Endothelial cell of umbilical vein (primary cell): ENCODE data around the gene TRAPPC3L. TPM values are rescaled to one million over a fixed set of nuclear protein-coding genes. Genes with fewer than 3 reads are reported as not detected.
A peak's percentile ranks its signal among the peaks of the same experiment; 100 is the strongest.

Experiments
- BruUV-seq: library from RNA; stranded (reverse); fragments of 400-500 nt; replicated peaks from 2 replicates; lab custom pipeline; 2021; lab: Mats Ljungman, UMichigan
- CTCF ChIA-PET: fragments of 300-600, 350-600 bp; sonication (Branson Sonifier 250); formaldehyde crosslinking; loops from one replicate; lab custom pipeline; 2021; ENCODE audit warnings: antibody characterized with exemption, inconsistent platforms; lab: Charles Lee
- POLR2A ChIA-PET: fragments of 300-600, 350-600 bp; sonication (Branson Sonifier 250); formaldehyde crosslinking; loops from one replicate; lab custom pipeline; 2021; ENCODE audit warnings: antibody characterized with exemption, inconsistent platforms; lab: Charles Lee
- DNase-seq: peaks from one replicate; pipeline ENCODE4 v3.0.0-alpha.2; 2011; ENCODE audit warnings: low read depth, low spot score
- FAIRE-seq: peaks from 2 replicates; lab custom pipeline; 2011; peaks lifted over from hg19 to GRCh38; lab: Jason Lieb, UNC
- H2AFZ ChIP-seq: 2 replicates; pipeline ENCODE4 v1.6.0; 2012; ENCODE audit warnings: low read depth, low read length, control low read depth, inconsistent platforms
- H3K27ac ChIP-seq: 2 replicates; pipeline ENCODE4 v1.5.1; 2011; ENCODE audit warnings: low read depth, mild to moderate bottlenecking, control low read depth, low read length, moderate library complexity; ENCODE audit not compliant: insufficient read depth
- H3K27me3 ChIP-seq, 2 experiments: 2 replicates each; pipeline versions ENCODE4 v1.6.0 to v1.6.1; 2011; ENCODE audit warnings: low read length in 2 of 2, mixed read lengths in 1 of 2; ENCODE audit not compliant: control insufficient read depth in 2 of 2, insufficient read depth in 2 of 2
- H3K36me3 ChIP-seq, 2 experiments: 2 replicates in 1 of 2; 3 replicates in 1 of 2; pipeline ENCODE4 v1.5.1; 2011; ENCODE audit warnings: low read length in 2 of 2, mild to moderate bottlenecking in 1 of 2, moderate library complexity in 1 of 2; ENCODE audit not compliant: control insufficient read depth in 2 of 2, insufficient read depth in 2 of 2; ENCODE audit errors: extremely low read depth in 1 of 2
- H3K4me1 ChIP-seq: 3 replicates; pipeline ENCODE4 v1.5.1; 2011; ENCODE audit warnings: mild to moderate bottlenecking, low read length; ENCODE audit not compliant: control insufficient read depth, insufficient read depth; ENCODE audit errors: extremely low read depth
- H3K4me2 ChIP-seq: 2 replicates; pipeline ENCODE4 v1.6.1; 2011; ENCODE audit warnings: low read length, control low read depth, mixed read lengths; ENCODE audit not compliant: insufficient read depth
- H3K4me3 ChIP-seq, 3 experiments: fragments of 200-600 bp in 1 of 3; sonication (generic), shearing (Covaris generic) in 1 of 3; replicated peaks in 1 of 3; 2 replicates each; pipeline ENCODE4 v1.5.1; 2011 to 2016; ENCODE audit warnings: control low read depth in 3 of 3, low read length in 3 of 3, mild to moderate bottlenecking in 2 of 3, inconsistent platforms in 1 of 3, low read depth in 1 of 3, moderate library complexity in 1 of 3; ENCODE audit not compliant: insufficient read depth in 1 of 3
- H3K79me2 ChIP-seq: 2 replicates; pipeline ENCODE4 v1.6.0; 2012; ENCODE audit warnings: low read length, inconsistent platforms; ENCODE audit not compliant: control insufficient read depth, insufficient read depth
- H3K9ac ChIP-seq: replicated peaks from 2 replicates; pipeline ENCODE3; 2011; ENCODE audit warnings: low read length, control low read depth; ENCODE audit not compliant: insufficient read depth; ENCODE audit errors: extremely low read depth
- H3K9me1 ChIP-seq: replicated peaks from 3 replicates; pipeline ENCODE4 v1.6.0; 2011; ENCODE audit warnings: mild to moderate bottlenecking, low read length; ENCODE audit not compliant: control insufficient read depth, insufficient read depth; ENCODE audit errors: extremely low read depth
- H3K9me3 ChIP-seq: replicated peaks from 2 replicates; pipeline ENCODE4 v1.5.1; 2012; ENCODE audit warnings: low read length, inconsistent platforms; ENCODE audit not compliant: control insufficient read depth, insufficient read depth
- H4K20me1 ChIP-seq: replicated peaks from 2 replicates; pipeline ENCODE3; 2011; ENCODE audit warnings: mild to moderate bottlenecking, low read length; ENCODE audit not compliant: control insufficient read depth, insufficient read depth; ENCODE audit errors: extremely low read depth
- CTCF ChIP-seq, 2 donors: IDR thresholded peaks; 1 replicate in 1 of 2; 2 replicates in 1 of 2; pipeline ENCODE4 v1.5.1; 2011; ENCODE audit warnings: low read length in 2 of 2, mild to moderate bottlenecking in 2 of 2, moderate library complexity in 2 of 2, control low read depth in 1 of 2, inconsistent platforms in 1 of 2, low read depth in 1 of 2; ENCODE audit not compliant: insufficient read depth in 1 of 2; ENCODE audit errors: extremely low read depth in 1 of 2
- FOS ChIP-seq: IDR thresholded peaks from 2 replicates; pipeline ENCODE4 v1.6.1; 2011; ENCODE audit warnings: mild to moderate bottlenecking, low read length, moderate library complexity, borderline replicate concordance; ENCODE audit not compliant: insufficient read depth
- GATA2 ChIP-seq: IDR thresholded peaks from 2 replicates; pipeline ENCODE4 v1.7.0; 2011; ENCODE audit warnings: low read depth, mild to moderate bottlenecking, moderate library complexity, mixed read lengths, low read length; ENCODE audit not compliant: insufficient read length, insufficient read depth
- POLR2A ChIP-seq: IDR thresholded peaks from 2 replicates; pipeline ENCODE4 v1.6.1; 2012; ENCODE audit warnings: low read depth, mild to moderate bottlenecking, control low read depth, low read length
- dilution Hi-C: fragments of 300-500 bp; cut with MboI; formaldehyde crosslinking; loops from one replicate; pipeline ENCODE4 v1.15.0; 2019; ENCODE audit warnings: low sequenced_read_pairs; ENCODE audit not compliant: extremely low pct_ligation_motif_present
- intact Hi-C: fragments of 100-400 bp; cut with micrococcal nuclease; formaldehyde crosslinking; loops from one replicate; pipeline ENCODE4 v1.10.0; 2022
- polyA plus RNA-seq, 4 experiments: library from polyadenylated mRNA; depleted of rRNA in 3 of 4; stranded (reverse) in 3 of 4; unstranded in 1 of 4; fragments of >200 nt; gene quantifications; 2 replicates each; pipeline versions ENCODE4 v1.2.1 to v1.2.3, GENCODE V29; 2011 to 2012; ENCODE audit warnings: missing spikeins in 1 of 4
- total RNA-seq: library from RNA; stranded (reverse); gene quantifications from 2 replicates; pipeline ENCODE4 v1.2.3, GENCODE V29; 2021

Gene TRAPPC3L
- total and polyA plus RNA-seq, 2 donors (not counting 3 experiments of a cell fraction or from before 2014, with no cell fraction given) = 0.38 TPM; not detected in 1

- FAIRE-seq (peak; percentile 79), DNase-seq (peak; percentile 38)
- H3K4me2 ChIP-seq = peak overlapping the region; percentile 16
- no peak overlapping the region for H3K9ac ChIP-seq
- no peaks in the 10 kb centered on the region for H3K9me1 ChIP-seq
- TF ChIP-seq CTCF (IDR thresholded peaks at IDR 0.05; ENCODE audit: extremely low read depth in 1 of 2, insufficient read depth in 1 of 2, low read depth in 1 of 2, low read length in 2 of 2) (no peak), GATA2 (no peak), POLR2A (peak; percentile 23), FOS (peak; percentile 76)
- POLR2A ChIA-PET = interaction anchor here (1.5 kb wide), 1 partner anchor 289 kb away, joined by 3 read pairs; the partner anchor contains the start of gene TSPYL1
- intact Hi-C loops (no loop called here), dilution Hi-C loops (no loop called here)
- no peak overlapping the region for H3K27ac ChIP-seq
- no peaks in the 10 kb centered on the region for H3K27me3 ChIP-seq
- no peaks in the 10 kb centered on the region for H4K20me1 ChIP-seq
- H3K4me3 ChIP-seq = no peak overlapping the region
- peaks cover 33% of the 10 kb centered on the region for H3K4me1 ChIP-seq
- H2AFZ ChIP-seq = peak overlapping the region; percentile 74
- no TSS peak for BruUV-seq
- CTCF ChIA-PET = interaction anchor here (1.5 to 5.5 kb wide), 6 partner anchors 8 to 351 kb away, joined by 3 to 36 read pairs (median 16); partner anchors contain the start of gene CALHM5
- H3K79me2 ChIP-seq = peaks cover 37% of the 10 kb centered on the region
- no peaks in the 10 kb centered on the region for H3K9me3 ChIP-seq
- no peaks in the 10 kb centered on the region for H3K36me3 ChIP-seq
These were observed 23.6 kb upstream of the TRAPPC3L start for GRCh38 chr6:116568821-116569755.
